Lung (tissue), 12 donors: ENCODE measurements around the gene PLEKHG4. TPM values are rescaled to one million over a fixed set of nuclear protein-coding genes. Genes with fewer than 3 reads are reported as not detected.
A peak's percentile ranks its signal among the peaks of the same experiment; 100 is the strongest.

Experiments
- ATAC-seq: fragments of 200-7000 bp; cut with Tn5 transposase; one replicate; pipeline ENCODE4 v1.9.1; 2020; ENCODE audit warnings: moderate number of reproducible peaks; ENCODE audit not compliant: insufficient read depth, low FRiP score
- DNase-seq, 3 donors: peaks; one replicate each; pipeline ENCODE4 v3.0.0-alpha.2; 2013 to 2017
- H3K27ac ChIP-seq, 2 donors: one replicate each; pipeline ENCODE4 v1.5.1; 2013; ENCODE audit warnings: mild to moderate bottlenecking in 2 of 2, moderate library complexity in 2 of 2, control low read depth in 1 of 2, inconsistent platforms in 1 of 2, low read depth in 1 of 2, low read length in 1 of 2
- H3K27me3 ChIP-seq, 3 donors: one replicate each; pipeline ENCODE4 v1.5.1; 2013; ENCODE audit warnings: low read length in 2 of 3; ENCODE audit not compliant: control insufficient read depth in 3 of 3, insufficient read depth in 3 of 3
- H3K36me3 ChIP-seq, 4 donors: one replicate each; pipeline ENCODE4 v1.5.1; 2013; ENCODE audit warnings: low read length in 4 of 4, mild to moderate bottlenecking in 1 of 4, moderate library complexity in 1 of 4; ENCODE audit not compliant: control insufficient read depth in 4 of 4, insufficient read depth in 4 of 4
- H3K4me1 ChIP-seq, 5 donors: one replicate each; pipeline ENCODE4 v1.5.1; 2013; ENCODE audit warnings: low read length in 5 of 5, mild to moderate bottlenecking in 2 of 5, moderate library complexity in 1 of 5; ENCODE audit not compliant: control insufficient read depth in 5 of 5, insufficient read depth in 5 of 5
- H3K4me3 ChIP-seq: one replicate; pipeline ENCODE4 v1.5.1; 2013; ENCODE audit warnings: mild to moderate bottlenecking, control low read depth, moderate library complexity
- H3K9ac ChIP-seq, 2 donors: one replicate each; pipeline ENCODE4 v1.5.1; 2013; ENCODE audit warnings: low read length in 2 of 2, control low read depth in 1 of 2; ENCODE audit not compliant: insufficient read depth in 1 of 2
- H3K9me3 ChIP-seq, 4 donors: one replicate each; pipeline ENCODE4 v1.5.1; 2013; ENCODE audit warnings: low read length in 3 of 4, mild to moderate bottlenecking in 1 of 4, moderate library complexity in 1 of 4; ENCODE audit not compliant: control insufficient read depth in 4 of 4, insufficient read depth in 3 of 4
- WGBS, 2 donors: extraction: QIAGEN DNeasy Blood & Tissue Kit; methylation state at CpG; one replicate each; pipeline ENCODE4 v1.1.7; 2013; 5-methylcytosine and 5-hydroxymethylcytosine counted together
- polyA plus RNA-seq, 2 donors: library from polyadenylated mRNA; stranded (reverse); fragments of 200-250 nt; gene quantifications; one replicate each; pipeline ENCODE4 v1.2.1, GENCODE V29; 2013
- total RNA-seq, 2 donors: library from RNA; depleted of rRNA in 1 of 2; stranded (reverse); fragments of >200 nt in 1 of 2; gene quantifications; one replicate each; pipeline ENCODE4 v1.2.1, GENCODE V29; 2014 to 2021
- TF ChIP-seq, protein P1 (sequence below): IDR thresholded peaks from 2 replicates; pipeline ENCODE4 v1.5.1; 2012; ENCODE audit warnings: mild to moderate bottlenecking; ENCODE audit errors: control extremely low read depth, extremely low read depth
- donor health status: control.
- donor health status: control.
- donor health status: Bipolar disorder and iron deficiency.
- donor health status: healthy.
- donor health status: DM: yes; HTN: yes; CAD: no.

PLEKHG4 gene
- total and polyA plus RNA-seq, 4 donors, result 9.0 to 26.9 (median 17.1) TPM

DNA sequence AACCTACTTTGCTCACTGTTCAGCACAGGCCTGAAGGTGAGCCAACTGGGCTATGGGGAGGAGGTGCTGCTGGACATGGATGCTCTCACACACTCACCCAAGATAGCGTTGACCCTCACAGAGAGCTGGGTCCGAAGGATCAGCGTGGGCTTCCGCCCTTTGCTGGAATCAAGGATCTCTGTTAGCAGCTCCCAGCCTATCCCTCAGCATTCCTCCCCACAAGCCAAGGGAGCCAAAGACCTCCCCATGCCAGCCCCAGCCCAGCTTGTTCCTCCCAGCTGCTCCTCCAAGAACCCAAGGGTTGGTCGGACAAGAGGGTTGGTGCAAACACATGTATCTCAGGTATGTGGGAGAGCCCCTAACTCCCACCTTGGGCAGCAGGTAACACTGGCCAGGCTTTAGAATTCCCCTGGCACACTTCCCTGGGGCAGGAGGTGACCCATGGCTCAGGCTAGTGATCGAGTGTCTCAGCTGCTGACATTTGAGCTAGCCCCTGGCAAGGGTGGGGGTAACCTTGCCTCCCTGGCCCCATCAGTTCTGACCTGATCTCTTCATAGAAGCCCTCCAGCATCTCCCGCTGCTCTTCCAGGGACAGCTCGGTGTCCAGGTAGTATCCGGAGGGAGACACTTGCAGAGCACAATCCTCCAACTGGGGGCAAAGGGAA is 40.4 kb upstream of the PLEKHG4 start:
- H3K4me3 ChIP-seq, result no peak overlapping the region
- peak overlapping the region in 1 of 2 donors; percentile 78 for H3K27ac ChIP-seq
- no peak overlapping the region for H3K9ac ChIP-seq
- no peak for DNase-seq
- H3K27me3 ChIP-seq, result no peaks in the 10 kb centered on the region
- H3K36me3 ChIP-seq, result peaks cover 3 to 59% (median 51%) of the 10 kb centered on the region in 4 donors
- TF ChIP-seq, protein P1, sequence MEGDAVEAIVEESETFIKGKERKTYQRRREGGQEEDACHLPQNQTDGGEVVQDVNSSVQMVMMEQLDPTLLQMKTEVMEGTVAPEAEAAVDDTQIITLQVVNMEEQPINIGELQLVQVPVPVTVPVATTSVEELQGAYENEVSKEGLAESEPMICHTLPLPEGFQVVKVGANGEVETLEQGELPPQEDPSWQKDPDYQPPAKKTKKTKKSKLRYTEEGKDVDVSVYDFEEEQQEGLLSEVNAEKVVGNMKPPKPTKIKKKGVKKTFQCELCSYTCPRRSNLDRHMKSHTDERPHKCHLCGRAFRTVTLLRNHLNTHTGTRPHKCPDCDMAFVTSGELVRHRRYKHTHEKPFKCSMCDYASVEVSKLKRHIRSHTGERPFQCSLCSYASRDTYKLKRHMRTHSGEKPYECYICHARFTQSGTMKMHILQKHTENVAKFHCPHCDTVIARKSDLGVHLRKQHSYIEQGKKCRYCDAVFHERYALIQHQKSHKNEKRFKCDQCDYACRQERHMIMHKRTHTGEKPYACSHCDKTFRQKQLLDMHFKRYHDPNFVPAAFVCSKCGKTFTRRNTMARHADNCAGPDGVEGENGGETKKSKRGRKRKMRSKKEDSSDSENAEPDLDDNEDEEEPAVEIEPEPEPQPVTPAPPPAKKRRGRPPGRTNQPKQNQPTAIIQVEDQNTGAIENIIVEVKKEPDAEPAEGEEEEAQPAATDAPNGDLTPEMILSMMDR, result no peak
- H3K4me1 ChIP-seq, result peaks cover 6 to 34% (median 31%) of the 10 kb centered on the region in 5 donors
- H3K9me3 ChIP-seq, result no peaks in the 10 kb centered on the region
- 90 to 94% methylated on average over 9 of the region's 9 CpGs for WGBS, 2 donors
- ATAC-seq, result no peak

DNA sequence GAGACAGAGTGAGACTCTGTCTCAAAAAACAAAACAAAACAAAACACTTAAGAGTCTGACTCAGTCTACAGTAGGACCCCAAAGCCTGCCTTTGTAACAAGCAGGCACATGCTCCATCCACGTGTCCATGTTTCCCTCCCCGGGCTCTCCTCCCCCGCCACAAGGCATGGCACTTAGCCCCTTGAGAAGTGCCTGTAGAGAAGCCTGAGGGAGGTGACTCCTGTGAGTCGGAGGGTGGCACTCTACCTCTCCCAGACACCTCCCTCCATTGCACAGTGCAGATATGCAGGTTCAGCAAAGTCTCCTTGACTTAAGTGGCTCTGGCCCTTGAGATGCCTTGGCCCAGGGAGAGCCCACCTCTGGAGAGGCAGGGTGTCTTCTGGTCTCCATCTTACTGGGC is 38.8 kb upstream of the PLEKHG4 start:
- 61 to 82% methylated on average over 4 of the region's 4 CpGs for WGBS, 2 donors
- Histone ChIP-seq H3K27me3 (no peaks in the 10 kb centered on the region), H3K4me1 (peaks cover 15 to 50% (median 45%) of the 10 kb centered on the region in 5 donors), H3K27ac (peak overlapping the region; percentile 55 to 78), H3K9ac (no peak overlapping the region), H3K4me3 (no peak overlapping the region), H3K9me3 (no peaks in the 10 kb centered on the region), H3K36me3 (peaks cover 3 to 55% (median 40%) of the 10 kb centered on the region in 4 donors)
- ATAC-seq (peak; percentile 49), DNase-seq (peak; percentile 51 to 74 (median 72))
- TF ChIP-seq, protein P1, result no peak

DNA sequence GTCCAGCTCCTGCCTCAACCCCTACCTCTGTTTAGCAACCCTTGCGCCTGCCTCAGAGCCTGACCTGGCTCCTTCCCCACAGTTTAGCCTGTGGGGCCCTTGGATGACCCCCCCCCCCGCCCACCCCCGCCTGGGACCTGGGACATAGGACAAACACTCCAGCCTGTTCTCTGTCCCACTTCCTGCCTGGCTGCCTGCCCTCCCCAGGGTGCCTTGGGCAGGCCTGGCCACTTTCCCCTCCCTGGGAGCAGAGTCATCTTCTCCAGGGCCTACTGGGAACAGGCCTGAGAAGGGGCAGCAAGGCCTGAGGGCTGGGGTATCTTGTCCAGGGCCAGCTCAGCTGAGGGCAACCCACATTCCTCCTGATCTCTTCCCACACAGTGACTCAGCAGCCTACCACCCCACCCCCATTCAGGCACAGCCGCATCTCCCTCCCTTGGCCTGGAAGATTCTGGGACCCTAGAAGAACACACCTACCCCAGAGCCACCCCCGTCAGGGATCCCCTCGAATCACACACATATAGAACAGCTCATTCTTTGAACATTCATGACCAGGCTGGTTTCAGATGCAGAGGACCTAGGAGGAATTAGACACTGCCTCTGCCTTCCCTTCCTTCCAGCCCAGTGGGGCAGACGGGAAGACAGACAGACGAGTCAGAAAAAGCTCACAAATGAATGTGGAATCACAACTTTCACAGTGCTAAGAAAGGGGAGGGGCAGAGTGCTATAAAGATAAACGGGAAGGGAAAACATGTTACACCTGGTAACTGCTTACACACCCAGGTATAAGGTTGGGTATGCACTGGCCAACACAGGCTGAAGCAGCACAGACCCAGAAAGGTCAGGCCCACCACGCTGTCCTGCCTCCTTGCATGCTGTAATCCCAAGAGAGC is 38.1 kb upstream of the PLEKHG4 start:
- Histone ChIP-seq H3K36me3 (peaks cover 0 to 52% (median 33%) of the 10 kb centered on the region in 4 donors), H3K4me3 (no peak overlapping the region), H3K4me1 (peaks cover 15 to 55% (median 48%) of the 10 kb centered on the region in 5 donors), H3K27ac (peak overlapping the region; percentile 83 to 87), H3K27me3 (no peaks in the 10 kb centered on the region), H3K9me3 (no peaks in the 10 kb centered on the region), H3K9ac (peak overlapping the region in 1 of 2 donors; percentile 49)
- TF ChIP-seq, protein P1, result no peak
- ATAC-seq (peak; percentile 27), DNase-seq (peak; percentile 52 to 75 (median 57))
- 37 to 69% methylated on average over 10 of the region's 10 CpGs for WGBS, 2 donors
